ENCODE data around the gene DMXL1. TPM values are rescaled to one million over a fixed set of nuclear protein-coding genes. Genes with fewer than 3 reads are reported as not detected.
"Not testable (repeated sequence)": the region's sequence is repeated elsewhere in the genome, so short reads cannot be mapped to it uniquely, and the experiment has no call there.

Gene DMXL1
- total RNA-seq, 1 donor from 2014 or later = 56.4 TPM

- no peak overlapping the region for H3K27ac ChIP-seq
- no peak for TF ChIP-seq CTCF (IDR thresholded peaks at IDR 0.05)
- H3K9me3 ChIP-seq = no peaks in the 10 kb centered on the region
- peaks cover 44% of the 10 kb centered on the region for H3K36me3 ChIP-seq
- no peak overlapping the region for H3K4me3 ChIP-seq
- ATAC-seq (no peak), DNase-seq (no peak)
- no peaks in the 10 kb centered on the region for H3K4me1 ChIP-seq
- intact Hi-C loops (cut with DNase I) = no loop called here
- no peaks in the 10 kb centered on the region for H3K27me3 ChIP-seq (ENCODE audit: low read depth)
Observed at GRCh38 chr5:119131530-119132304, 60.8 kb downstream of the DMXL1 start.

DNA sequence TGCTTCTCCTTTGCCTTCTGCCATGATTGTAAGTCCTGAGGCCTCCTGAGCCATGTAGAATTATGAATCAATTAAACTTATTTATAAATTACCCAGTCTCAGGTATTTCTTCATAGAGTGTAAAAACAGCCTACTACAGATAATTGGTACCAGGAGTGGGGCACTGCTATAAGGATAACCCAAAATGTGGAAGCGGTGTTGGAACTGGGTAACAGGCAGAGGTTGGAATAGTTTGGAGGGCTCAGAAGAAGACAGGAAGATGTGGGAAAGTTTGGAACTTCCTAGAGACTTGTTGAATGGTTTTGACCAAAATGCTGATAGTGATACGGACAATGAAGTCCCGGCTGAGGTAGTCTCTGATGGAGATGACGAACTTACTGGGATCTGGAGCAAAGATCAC lies 64.9 kb downstream of the DMXL1 start:
- DNase-seq; H3K4me1 ChIP-seq; H3K27ac ChIP-seq; H3K27me3 ChIP-seq (ENCODE audit: low read depth); H3K9me3 ChIP-seq; intact Hi-C loops (cut with DNase I); H3K4me3 ChIP-seq; ATAC-seq: not testable (repeated sequence)
- peaks cover 27% of the 10 kb centered on the region for H3K36me3 ChIP-seq

DNA sequence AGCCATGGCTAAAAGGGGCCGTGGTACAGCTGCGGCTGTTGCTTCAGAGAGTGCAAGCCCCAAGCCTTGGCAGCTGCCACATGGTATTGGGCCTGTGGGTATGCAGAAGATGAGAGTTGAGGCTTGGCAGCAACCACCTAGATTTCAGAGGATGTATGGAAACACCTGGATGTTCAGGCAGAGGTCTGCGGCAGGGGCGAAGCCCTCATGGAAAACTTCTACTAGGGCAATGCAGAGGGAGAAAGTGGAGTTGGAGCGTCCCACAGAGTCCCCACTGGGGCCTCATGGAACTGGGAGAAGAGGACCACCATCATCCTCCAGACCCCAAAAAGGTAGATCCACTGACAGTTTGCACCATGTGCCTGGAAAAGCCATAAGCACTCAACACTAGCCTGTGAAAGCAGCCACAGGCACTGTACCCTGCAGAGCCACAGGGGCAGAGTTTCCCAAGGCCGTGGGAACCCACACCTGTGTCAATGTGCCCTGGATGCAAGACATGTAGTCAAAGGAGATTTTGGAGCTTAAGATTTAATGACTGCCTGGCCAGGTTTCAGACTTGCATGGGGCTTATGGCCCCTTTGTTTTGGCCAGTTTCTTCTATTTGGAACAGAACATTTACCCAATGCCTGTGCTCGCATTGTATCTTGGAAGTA lies 65.9 kb downstream of the DMXL1 start:
- DNase-seq = no peak
- Histone ChIP-seq H3K4me1 (no peaks in the 10 kb centered on the region), H3K27ac (no peak overlapping the region), H3K36me3 (peaks cover 27% of the 10 kb centered on the region), H3K9me3 (no peaks in the 10 kb centered on the region), H3K27me3 (ENCODE audit: low read depth) (no peaks in the 10 kb centered on the region), H3K4me3 (no peak overlapping the region)
- ATAC-seq = no peak
- no peak for TF ChIP-seq CTCF (IDR thresholded peaks at IDR 0.05)
- intact Hi-C loops (cut with DNase I) = no loop called here

DNA sequence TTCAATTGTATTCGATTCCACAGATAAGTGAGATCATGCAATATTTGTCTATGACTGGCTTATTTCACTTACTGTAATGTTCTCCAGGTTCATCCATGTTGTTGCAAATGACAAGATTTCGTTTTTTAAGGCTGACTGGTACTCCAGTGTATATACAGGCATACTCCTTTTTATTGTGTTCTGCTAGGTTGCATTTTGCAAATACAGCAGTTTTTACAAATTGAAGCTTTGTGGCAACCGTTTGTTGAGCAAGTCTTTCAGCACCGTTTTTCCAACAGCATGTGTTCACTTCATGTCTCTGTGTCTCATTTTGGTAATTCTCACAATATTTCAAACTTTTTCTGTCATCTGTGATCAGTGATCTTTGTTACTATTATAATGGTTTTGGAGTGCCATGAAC lies 82.7 kb downstream of the DMXL1 start:
- intact Hi-C loops (cut with DNase I) = no loop called here
- Histone ChIP-seq H3K9me3 (peaks cover 7% of the 10 kb centered on the region), H3K4me1 (no peaks in the 10 kb centered on the region), H3K27me3 (ENCODE audit: low read depth) (no peaks in the 10 kb centered on the region), H3K36me3 (peaks cover 47% of the 10 kb centered on the region), H3K4me3 (no peak overlapping the region), H3K27ac (no peak overlapping the region)
- ATAC-seq = no peak
- no peak for TF ChIP-seq CTCF (IDR thresholded peaks at IDR 0.05)
- no peak for DNase-seq

DNA sequence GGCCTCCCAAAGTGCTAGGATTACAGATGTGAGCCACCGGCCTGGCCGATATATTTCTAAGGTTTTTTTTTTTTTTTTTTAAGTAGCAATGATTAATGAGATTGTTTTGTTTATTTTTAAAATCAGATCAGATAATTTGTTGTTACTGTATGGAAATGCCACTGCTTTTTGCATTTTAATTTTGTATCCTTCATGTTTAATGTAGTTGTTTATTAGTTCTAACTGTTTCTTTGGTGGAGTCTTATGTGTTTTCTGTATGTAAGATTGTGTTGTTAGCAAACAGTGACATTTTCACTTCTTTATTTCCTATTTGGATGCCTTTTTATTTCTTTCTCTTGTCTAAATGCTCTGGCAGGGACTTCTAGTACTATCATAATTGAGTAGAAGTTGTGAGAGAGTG lies 87.3 kb downstream of the DMXL1 start:
- intact Hi-C loops (cut with DNase I) = no loop called here

More for the DNA sequence above, 87.3 kb downstream of the DMXL1 start:
- Histone ChIP-seq H3K27me3 (ENCODE audit: low read depth) (no peaks in the 10 kb centered on the region), H3K27ac (no peak overlapping the region), H3K9me3 (peaks cover 7% of the 10 kb centered on the region), H3K4me3 (no peak overlapping the region), H3K36me3 (peaks cover 17% of the 10 kb centered on the region), H3K4me1 (no peaks in the 10 kb centered on the region)
- ATAC-seq (no peak), DNase-seq (no peak)
- no peak for TF ChIP-seq CTCF (IDR thresholded peaks at IDR 0.05)
